GM21576 (cell line): ENCODE measurements around the gene ARHGAP15.

Source experiments
- ATAC-seq: cut with Tn5 transposase; IDR thresholded peaks from one replicate; pipeline ENCODE4 v1.9.1; 2021; ENCODE audit warnings: mild to moderate bottlenecking, moderate library complexity; ENCODE audit not compliant: unreplicated experiment

The ARHGAP15 gene

DNA sequence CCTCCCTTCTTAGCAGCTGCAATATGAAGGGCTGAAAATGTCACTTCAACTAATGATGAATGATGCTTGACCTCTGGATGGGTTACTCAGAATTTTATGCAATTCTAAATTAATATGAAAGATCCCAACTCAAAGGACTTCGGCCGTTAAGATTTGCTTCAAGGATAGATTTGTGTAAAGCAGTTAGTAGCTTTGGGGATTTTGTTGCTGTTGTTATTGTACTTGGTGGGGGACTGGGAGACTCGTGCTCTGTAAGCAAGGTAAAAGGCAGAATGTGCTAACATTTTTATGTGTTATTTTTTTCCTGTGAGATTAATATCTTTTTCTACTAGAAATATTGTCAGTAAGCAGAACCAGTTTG lies 478.8 kb downstream of the ARHGAP15 start:
- no peak for ATAC-seq

DNA sequence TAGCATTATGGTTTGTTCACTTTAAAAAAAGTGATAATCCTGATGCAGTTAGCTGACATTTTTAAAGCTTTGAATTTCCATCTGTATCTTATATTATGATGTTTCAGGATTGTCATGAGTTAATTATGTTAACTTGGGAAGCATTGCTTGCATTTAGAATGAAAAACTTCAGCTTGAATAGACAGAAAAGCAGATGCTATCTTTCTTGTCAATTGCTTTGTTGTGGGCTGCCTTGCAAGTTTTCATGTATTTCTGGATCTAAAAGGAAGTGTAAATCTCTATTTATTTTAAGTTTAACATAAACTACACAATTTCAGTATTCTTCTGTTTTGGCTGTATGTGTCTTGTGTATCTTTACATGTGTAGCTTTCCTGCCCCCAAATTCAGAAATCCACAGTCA lies 479.5 kb downstream of the ARHGAP15 start:
- no peak for ATAC-seq

DNA sequence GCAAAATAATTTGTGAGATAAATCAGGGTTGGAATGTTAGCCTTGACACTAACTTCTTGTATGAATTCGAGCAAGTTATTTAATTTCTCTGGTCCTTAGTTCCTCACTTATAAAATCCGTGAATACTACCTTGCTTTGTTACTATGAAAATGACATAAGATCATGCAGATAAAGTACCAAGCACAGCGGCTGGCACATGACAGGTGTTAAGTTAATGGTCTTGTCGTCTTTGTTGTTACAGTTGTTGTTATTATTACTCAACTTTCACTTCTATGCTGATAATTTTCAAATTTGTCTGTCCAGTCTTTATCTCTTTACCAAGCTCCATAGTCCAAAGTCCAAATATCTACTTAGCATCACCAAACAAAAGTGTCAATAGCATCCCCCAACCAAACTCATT lies 482.1 kb downstream of the ARHGAP15 start:
- no peak for ATAC-seq

DNA sequence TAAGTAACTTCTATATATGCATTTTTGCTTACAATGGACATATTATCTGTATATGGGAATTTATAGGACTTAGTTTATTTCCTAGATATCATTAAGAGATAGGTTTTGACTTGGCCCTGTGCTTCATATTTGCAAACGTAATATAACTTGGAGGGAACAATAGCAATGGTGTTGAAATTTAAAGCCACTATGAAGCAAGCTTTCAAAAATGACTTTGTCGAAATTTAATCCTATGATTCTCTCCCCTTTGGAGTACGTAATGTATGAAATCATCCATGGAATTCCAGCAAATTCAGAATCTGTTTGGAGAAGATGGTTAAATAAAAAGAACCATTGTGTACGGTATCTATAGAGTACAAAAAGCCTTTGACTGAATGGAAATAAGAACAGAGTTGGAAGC lies 486.3 kb downstream of the ARHGAP15 start:
- no peak for ATAC-seq

DNA sequence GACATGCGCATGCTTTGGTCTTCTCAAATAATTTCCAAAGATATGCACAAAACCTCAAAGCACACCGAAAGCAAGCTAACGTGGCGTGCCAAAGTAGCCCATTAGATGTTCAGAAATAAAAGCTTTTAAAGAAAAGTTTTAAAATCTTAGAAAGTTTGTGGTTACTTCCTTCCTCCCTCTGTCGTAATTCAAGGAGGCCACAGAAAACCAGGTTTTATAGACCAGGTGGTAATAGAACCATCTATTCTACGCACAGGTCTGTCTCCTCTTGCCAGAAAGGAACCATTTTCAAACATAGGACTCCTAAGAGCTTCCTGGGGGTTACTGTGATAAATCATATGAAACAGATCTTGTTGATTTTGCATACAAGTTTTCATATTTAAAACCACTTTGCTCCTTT lies 487.2 kb downstream of the ARHGAP15 start:
- no peak for ATAC-seq

DNA sequence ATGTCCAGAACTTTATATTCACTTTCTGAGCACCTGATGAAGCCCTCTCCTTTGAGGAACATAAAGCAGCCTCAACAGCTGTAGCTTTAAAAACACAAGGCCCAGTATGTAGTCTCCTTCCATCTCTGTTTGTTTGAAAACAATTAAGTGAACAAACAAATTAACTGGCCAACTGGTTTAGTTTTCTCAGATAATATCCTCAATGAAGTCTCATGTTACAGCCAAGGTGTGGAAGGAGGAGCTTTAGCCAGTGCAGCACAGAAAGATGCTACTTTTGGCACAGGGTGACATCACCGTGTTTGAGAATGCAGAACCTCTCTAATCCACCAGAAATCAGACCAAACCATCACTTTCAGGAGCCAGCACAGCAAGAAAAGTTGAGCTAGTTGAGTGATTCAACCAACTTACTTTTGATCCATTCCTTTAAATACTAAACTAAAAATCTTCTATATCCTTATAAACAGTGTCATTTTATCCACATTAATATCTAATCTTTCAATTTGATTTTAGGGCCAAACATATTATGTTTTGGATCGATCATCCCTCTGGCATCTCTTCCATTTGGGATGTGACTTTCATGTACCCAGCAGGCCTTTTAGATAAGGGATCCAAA lies 488.7 kb downstream of the ARHGAP15 start:
- no peak for ATAC-seq

DNA sequence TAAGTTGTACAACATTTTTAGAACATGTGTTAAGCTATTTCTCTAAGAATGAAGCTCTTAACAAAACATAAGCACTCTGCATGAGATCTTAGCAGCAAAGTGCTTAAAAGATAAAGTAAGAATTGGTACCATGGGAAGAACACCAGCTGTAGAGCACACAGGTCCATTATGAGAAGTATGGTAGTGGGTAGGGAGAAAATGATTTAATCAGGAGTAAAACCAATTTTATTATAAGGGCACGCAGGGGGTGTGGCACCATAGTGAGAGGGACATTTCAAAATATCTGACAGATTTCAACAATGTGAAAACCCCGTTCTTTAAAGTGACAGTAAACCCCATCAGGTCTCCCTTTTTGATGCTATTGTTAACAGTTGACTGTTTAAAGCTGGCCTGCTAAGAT lies 492.9 kb downstream of the ARHGAP15 start:
- no peak for ATAC-seq

DNA sequence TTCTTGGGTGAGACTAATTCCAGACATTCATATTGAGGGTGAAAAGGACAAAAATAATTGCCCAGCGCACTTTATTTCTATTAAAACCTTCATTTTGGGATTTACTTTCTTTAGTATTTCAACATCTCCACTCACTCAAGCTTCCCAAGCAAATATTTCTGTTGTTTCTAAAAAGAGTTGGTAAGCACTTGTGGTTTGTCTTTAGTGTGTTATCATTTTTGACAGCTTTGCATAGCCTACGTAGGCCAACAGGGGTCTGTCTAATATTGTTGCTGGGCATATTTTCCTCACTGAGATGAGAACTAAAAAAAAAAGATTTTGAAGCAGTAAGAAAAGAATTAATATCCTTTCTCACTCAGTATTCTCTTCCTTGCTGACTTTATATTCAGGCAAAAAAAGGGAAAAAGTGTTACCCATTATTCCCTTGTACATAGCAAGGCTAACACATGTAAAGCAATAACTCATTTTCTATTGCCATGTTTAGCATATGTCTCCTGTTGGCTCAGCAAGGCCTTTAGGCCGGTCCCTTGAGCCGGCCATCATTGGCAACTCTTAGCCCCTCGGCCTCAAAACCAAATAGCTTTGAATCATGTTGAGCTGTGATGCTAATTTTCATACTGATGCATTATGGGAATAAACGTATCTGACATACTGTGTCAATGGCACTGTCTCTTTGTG lies 494.2 kb downstream of the ARHGAP15 start:
- no peak for ATAC-seq

DNA sequence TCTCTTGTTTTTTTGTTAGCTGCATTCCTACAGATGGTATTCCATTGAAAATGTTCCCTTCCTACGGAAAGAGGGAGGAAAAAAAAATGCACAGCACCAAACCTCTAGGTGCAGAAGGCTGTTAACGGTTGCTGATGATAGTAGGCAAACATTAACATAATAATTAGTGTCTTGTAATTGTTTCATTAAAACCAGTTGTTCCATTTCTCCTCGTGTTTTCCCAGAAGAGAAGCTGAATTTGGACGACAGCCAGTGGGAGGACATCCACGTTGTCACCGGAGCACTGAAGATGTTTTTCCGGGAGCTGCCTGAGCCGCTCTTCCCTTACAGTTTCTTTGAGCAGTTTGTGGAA lies 494.7 kb downstream of the ARHGAP15 start:
- ATAC-seq, result no peak

DNA sequence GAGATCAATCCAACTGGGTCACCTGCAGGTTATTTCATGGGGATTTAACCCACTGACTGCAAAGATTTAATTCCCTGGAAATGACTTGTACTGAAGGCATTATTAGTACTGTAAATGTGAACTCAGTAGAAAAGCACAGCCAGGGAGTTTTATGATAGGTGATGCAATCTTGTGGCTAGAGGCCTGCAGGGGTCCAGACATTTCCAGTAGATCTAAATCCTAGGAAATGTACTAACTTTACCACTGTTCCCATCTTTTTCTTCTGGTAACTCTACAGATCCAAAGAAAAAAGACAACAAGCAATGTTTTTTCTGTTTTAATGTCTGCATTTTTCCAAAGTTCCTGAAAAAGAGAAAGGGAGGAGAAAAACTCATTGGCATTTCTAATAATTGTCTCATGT lies 500.1 kb downstream of the ARHGAP15 start:
- ATAC-seq, result no peak

DNA sequence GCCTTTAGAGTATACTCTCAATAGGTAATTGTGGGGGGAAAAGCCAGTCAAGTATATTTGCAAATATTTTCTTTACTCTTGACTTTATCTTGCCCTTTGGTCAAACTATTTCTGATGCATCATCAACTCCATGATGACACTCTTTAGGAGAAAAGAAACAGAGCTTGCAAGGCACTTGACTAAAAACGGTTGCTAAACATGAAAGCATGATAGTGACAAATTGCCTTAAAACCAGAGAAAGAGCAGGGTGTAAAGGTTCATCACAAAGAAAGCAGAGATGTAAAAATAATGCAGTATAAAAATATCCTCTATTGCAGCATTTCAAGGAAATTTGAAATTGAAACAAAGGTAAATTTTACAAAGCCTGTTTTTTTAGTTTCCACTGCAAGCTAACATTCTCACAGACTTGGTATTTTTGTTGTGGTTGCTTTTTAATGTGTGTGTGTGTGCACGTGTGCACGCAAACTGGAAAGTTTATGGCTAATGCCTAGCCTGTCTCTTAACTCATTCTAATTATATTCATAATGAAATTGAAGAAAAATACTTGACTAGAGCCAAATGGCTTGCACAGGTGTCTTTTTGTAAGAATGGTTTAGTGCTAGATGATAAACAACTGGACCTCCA lies 503.6 kb downstream of the ARHGAP15 start:
- ATAC-seq, result no peak

DNA sequence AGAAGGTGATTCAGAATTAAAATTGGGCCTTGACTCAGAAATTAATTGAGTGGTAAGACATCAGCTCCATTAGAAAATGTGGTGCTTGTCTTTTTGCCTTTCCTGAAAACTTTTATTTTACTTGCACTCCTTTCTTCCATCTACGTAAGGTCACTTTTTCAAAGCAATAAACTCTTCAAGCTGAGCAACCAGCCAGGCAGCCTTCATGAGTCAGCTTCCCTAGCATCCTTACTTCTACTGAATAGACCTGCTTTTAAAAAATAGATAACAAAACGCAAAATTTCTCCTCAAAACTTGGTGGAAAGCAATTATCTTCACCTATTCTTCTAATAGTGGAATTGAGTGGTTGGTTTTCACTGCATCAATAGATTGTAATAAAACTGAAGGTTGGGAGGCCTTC lies 504.2 kb downstream of the ARHGAP15 start:
- no peak for ATAC-seq

DNA sequence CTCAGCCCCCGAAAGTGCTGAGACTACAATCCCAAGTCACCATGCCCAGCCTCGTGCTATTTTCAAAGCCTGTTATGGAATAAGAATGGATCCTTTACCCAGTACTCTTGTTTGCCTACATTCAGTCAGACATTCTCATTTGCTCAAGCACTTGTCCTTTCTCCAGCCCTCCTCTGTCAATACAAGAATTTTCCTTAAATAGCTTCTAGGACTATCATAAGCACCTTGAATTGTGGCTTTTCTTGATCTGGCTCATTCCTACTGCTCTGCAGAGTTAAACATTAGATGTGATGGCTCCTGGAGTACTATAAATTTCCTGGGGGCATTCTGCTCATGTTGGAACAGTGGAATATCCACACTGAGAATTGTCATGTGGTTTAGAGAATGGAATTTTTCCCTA lies 506.1 kb downstream of the ARHGAP15 start:
- no peak for ATAC-seq

DNA sequence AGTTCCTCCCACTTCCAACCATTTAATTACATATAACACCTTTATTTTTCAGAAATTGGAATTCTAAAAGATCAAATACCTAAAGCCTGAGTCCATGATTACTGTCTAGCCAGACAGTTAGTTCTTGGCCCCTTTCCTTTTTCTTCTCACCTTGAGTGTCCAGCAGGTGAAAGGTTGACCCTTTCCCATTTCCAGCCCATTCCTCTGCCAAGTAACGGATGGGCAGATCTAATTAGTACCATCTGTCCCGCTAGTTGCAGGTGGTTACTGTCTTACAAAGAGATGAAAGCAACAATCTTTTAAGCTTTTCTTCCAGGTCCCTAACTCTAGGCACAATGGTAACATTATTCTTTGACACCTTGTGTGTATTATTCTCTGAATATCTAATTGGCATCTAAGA lies 506.7 kb downstream of the ARHGAP15 start:
- no peak for ATAC-seq

DNA sequence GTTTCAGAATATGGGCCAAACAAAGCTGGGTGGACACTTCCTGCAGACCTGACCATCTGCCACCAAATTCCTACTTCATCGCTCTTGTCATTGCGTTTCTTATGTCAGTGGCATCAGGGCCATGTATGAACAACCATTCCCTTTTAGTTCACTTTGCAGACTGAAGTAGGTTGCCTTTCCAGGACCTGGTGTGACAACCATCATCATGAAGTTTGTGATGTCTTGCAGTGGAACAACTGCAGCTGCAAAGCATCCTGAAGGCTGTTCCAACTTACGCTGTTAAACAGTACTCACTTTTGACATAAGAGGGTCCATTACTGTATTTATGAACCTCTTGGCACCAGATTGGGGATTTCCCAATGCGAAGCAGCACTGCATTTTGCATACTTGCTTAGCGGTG lies 511.6 kb downstream of the ARHGAP15 start:
- no peak for ATAC-seq

DNA sequence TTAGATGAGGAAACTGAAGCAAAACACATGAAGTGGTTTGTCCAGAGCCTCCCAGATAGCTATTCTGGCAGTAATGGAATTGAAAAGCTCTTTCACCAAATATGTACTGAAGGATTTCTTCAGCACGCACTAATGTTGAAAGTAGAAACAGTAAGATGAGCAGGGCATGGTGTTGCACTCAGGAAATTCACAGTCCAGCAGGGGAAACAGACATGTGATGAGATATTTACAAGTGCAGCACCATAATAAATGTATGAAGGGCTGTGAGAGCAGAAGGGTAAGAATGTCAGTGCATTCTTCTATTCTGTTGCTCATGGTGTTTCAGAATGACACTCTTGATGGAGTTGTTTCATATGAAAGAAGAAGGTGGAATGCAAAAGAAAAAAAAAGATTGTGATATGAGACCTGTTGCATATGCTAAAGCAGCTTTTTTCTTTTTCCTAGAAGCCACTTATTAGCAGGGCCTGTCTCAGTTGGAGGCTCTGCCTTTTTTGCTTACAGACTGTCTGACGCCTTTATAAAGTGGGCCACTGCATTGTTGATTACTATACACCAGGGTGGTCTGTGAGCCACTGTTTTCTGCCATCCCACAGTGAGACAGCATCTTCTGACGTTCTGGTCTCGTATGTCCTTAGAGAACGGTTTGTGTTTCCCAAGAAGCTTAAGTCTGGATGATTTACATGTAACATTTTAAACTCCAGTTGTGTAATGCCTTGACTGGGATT lies 516.9 kb downstream of the ARHGAP15 start:
- no peak for ATAC-seq

DNA sequence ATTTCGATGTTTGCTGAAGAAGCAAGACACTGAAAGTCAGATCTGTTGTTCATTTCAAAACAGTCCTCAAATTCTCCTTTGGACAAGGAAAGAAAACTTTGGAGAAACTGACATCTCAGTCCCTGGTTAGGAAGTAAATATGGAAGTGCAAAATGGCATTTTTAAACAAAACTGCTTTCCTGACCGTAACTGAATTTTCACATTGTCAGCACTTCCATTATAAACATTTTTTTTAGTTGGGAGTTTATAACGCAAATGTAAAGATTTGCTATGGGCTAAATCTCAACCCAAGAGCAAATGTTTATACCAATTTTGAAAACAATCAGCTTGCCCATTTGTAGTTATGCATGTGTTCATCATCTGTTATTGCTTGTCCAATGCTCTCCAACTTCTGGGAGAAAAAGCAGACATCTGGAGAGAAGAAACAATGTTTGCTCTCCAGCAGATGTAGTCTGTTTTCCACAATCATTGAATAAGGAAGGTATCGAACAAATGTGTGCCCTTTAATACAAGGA lies 520.1 kb downstream of the ARHGAP15 start:
- ATAC-seq, result no peak

DNA sequence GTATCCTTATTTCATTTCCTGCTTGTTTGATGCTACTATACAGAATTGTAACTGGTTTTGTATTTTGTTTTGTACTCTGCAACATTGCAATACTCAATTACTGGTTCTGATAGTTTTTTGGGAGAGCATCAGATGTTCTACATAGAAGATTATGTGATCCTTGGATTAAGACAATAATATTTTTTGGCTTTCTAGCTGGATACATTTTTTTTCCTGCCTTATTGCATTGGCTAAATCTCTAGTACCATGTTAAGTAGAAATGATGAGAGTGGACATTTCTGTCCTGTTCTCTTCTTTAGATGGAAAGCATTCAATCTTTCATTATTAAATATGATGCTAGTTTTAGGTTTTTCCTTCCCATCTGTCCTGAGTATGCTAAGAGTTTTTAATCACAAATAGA lies 523.5 kb downstream of the ARHGAP15 start:
- ATAC-seq, result no peak

DNA sequence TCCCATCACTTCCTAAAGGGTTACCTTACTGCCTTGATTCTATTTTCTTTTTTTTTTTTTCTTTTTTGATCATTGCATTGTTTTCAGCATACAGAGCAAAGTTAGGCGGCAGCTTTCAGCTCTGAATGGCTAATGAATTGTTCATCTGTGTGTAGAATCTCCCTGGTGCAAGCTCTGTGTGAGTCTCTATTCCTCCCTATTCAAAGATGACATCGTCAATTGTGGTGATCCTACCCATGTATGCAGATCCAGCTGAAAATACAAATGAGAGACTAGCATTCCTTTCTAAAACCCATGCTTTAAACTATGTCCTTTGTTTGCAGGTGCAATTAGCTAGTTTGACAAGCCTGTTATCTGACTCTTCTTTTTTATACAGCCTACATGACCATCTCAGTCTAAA lies 539.0 kb downstream of the ARHGAP15 start:
- ATAC-seq, result no peak

DNA sequence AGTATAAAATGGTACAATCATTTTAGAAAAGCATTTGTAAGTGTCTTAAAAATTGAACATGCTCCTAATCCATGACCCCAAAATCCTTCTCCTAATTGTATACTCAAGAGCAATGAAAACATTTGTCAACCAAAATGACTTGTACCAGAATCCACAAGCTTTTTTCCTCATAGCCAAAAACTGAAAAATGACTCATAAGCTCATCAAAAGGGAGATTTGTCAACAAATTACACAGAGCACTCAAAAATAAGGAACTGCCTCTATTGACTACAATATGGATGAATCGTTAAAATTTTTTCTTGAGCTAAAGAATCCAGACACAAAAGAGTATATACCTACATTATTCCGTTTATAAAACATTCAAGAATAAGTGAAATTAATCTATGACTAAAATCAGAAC lies 544.8 kb downstream of the ARHGAP15 start:
- ATAC-seq, result no peak

DNA sequence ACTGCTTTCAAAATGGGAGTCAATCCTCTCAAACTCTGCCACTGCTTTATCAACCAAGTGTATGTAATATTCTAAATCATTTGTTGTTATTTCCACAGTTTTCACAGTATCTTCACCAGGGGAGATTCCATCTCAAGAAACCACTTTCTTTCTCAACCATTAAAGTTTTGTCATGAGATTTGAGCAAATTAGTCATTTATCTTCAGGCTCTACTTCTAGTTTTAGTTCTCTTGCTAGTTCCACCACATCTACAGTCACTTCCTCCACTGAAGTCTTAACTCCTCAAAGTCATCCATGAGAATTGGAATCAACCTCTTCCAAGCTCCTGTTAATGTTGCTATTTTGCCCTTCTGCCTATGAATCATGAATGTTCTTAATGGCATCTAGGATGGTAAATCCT lies 545.8 kb downstream of the ARHGAP15 start:
- no peak for ATAC-seq

DNA sequence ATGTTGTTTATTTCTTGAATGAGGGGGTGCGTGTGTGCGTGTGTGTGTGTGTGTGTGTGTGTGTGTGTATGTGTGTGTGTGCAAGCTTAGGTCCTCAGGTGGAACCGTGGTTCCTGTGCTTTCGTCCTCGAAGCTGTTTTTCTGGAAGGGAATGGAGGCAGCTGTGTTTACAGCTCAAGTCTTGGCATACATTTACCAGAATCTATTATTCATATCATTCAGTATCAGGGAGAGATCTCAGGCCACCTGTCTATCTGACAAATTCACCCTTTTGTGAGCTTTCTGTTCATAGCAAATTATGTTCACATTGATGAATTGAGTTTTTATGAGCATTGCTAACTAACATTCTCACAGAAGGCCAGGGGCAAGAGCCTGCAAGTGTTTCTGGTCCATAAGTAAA lies 550.4 kb downstream of the ARHGAP15 start:
- ATAC-seq, result no peak
